Measurements from ENCODE around the gene SLC22A3.

The SLC22A3 gene

GRCh38 chr6:160430751-160431150 is 82.6 kb downstream of the SLC22A3 start:
- Histone ChIP-seq H3K27ac (ENCODE audit: low read length, poor library complexity, severe bottlenecking) (no peak overlapping the region), H3K14ac (ENCODE audit: low read length in 2 of 2) (no peak overlapping the region), H2AK5ac (ENCODE audit: low read length, severe bottlenecking) (no peak overlapping the region), H3K4me1 (ENCODE audit: control insufficient read depth, insufficient read depth, low read depth, low read length) (peaks cover 6% of the 10 kb centered on the region), H3K9ac (ENCODE audit: low read length) (peak overlapping the region; percentile 66), H2BK5ac (ENCODE audit: low read depth, low read length, poor library complexity, severe bottlenecking) (no peak overlapping the region), H3K4ac (ENCODE audit: low read depth in 1 of 2, low read length in 2 of 2) (no peak overlapping the region), H3K79me1 (replicated peaks; ENCODE audit: low read length, poor library complexity, severe bottlenecking) (no peaks in the 10 kb centered on the region), H2BK15ac (ENCODE audit: low read depth, poor library complexity, severe bottlenecking) (no peak overlapping the region), H3K18ac (ENCODE audit: low read depth in 1 of 2, low read length in 2 of 2) (no peak overlapping the region), H3K4me2 (ENCODE audit: low read length, poor library complexity, severe bottlenecking) (no peak overlapping the region), H2AFZ (ENCODE audit: low read depth, low read length) (no peak overlapping the region), H3K9me3 (ENCODE audit: control insufficient read depth, low read length) (no peaks in the 10 kb centered on the region), H3K27me3 (ENCODE audit: control insufficient read depth in 1 of 2, insufficient read depth in 1 of 2, low read length in 2 of 2) (no peaks in the 10 kb centered on the region), H4K91ac (ENCODE audit: low read length) (no peak overlapping the region), H2BK12ac (ENCODE audit: low read length in 2 of 2) (no peak overlapping the region), H3K23ac (ENCODE audit: low read length in 2 of 2) (no peak overlapping the region), H4K8ac (ENCODE audit: low read length) (no peak overlapping the region), H3K4me3 (ENCODE audit: insufficient read depth in 1 of 2, low read depth in 1 of 2, low read length in 2 of 2) (peak overlapping the region in 1 of 2 experiments; percentile 20), H2BK120ac (ENCODE audit: low read depth, low read length) (no peak overlapping the region), H3K36me3 (ENCODE audit: control insufficient read depth in 1 of 2, insufficient read depth in 2 of 2, low read depth in 1 of 2, low read length in 2 of 2) (peaks cover 0 to 5% of the 10 kb centered on the region in 2 experiments)
- 86% methylated on average over 3 of the region's 5 CpGs for WGBS
- no peak for DNase-seq

GRCh38 chr6:160431226-160431625 is 83.0 kb downstream of the SLC22A3 start:
- Histone ChIP-seq H4K8ac (ENCODE audit: low read length) (no peak overlapping the region), H3K23ac (ENCODE audit: low read length in 2 of 2) (no peak overlapping the region), H3K4ac (ENCODE audit: low read depth in 1 of 2, low read length in 2 of 2) (no peak overlapping the region), H3K18ac (ENCODE audit: low read depth in 1 of 2, low read length in 2 of 2) (no peak overlapping the region), H3K27ac (ENCODE audit: low read length, poor library complexity, severe bottlenecking) (no peak overlapping the region), H3K14ac (ENCODE audit: low read length in 2 of 2) (no peak overlapping the region), H3K4me2 (ENCODE audit: low read length, poor library complexity, severe bottlenecking) (no peak overlapping the region), H2BK15ac (ENCODE audit: low read depth, poor library complexity, severe bottlenecking) (no peak overlapping the region), H2BK12ac (ENCODE audit: low read length in 2 of 2) (no peak overlapping the region), H4K91ac (ENCODE audit: low read length) (no peak overlapping the region), H2AFZ (ENCODE audit: low read depth, low read length) (no peak overlapping the region), H3K4me1 (ENCODE audit: control insufficient read depth, insufficient read depth, low read depth, low read length) (peaks cover 7% of the 10 kb centered on the region), H2BK120ac (ENCODE audit: low read depth, low read length) (no peak overlapping the region), H3K9me3 (ENCODE audit: control insufficient read depth, low read length) (no peaks in the 10 kb centered on the region), H2AK5ac (ENCODE audit: low read length, severe bottlenecking) (no peak overlapping the region), H2BK5ac (ENCODE audit: low read depth, low read length, poor library complexity, severe bottlenecking) (no peak overlapping the region), H3K79me1 (replicated peaks; ENCODE audit: low read length, poor library complexity, severe bottlenecking) (no peaks in the 10 kb centered on the region), H3K27me3 (ENCODE audit: control insufficient read depth in 1 of 2, insufficient read depth in 1 of 2, low read length in 2 of 2) (no peaks in the 10 kb centered on the region), H3K36me3 (ENCODE audit: control insufficient read depth in 1 of 2, insufficient read depth in 2 of 2, low read depth in 1 of 2, low read length in 2 of 2) (peaks cover 0 to 5% of the 10 kb centered on the region in 2 experiments), H3K9ac (ENCODE audit: low read length) (peak overlapping the region; percentile 66), H3K4me3 (ENCODE audit: insufficient read depth in 1 of 2, low read depth in 1 of 2, low read length in 2 of 2) (peak overlapping the region in 1 of 2 experiments; percentile 20)
- 86% methylated on average over 6 of the region's 8 CpGs for WGBS
- DNase-seq: no peak

DNA sequence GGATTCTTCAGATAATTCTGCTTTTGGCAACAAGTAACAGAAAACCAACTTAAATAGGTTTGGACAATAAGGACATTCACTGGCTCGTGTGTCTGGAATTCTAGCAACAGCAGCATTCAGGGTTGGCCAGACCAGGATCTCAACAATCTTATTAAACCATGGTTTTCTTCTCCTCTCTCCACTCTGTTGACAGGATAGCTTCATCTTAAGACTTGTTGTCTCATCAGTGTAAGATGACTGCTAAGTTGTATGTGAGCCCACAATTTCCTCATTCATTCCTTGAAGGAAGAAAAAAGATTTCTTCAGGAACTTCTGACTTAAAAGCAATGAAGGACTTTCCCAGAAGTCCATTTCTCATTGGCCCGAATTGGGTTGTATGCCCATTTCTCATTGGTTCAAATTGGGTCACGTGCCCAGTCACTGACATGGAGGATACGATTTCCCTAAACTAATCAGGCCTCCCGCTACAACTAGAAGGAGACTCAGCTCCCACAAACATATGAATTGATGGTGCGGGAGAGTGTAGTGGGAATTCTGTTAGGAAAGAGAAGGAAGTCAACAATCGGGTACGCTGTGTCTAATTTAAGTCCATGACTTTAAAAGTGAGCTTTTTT is 83.7 kb downstream of the SLC22A3 start:
- no peak overlapping the region for H2AK5ac ChIP-seq (ENCODE audit: low read length, severe bottlenecking)
- no peak overlapping the region for H4K91ac ChIP-seq (ENCODE audit: low read length)
- WGBS: 75% methylated on average over 7 of the region's 8 CpGs
- H3K79me1 ChIP-seq (replicated peaks; ENCODE audit: low read length, poor library complexity, severe bottlenecking): no peaks in the 10 kb centered on the region
- H2BK120ac ChIP-seq (ENCODE audit: low read depth, low read length): no peak overlapping the region
- no peaks in the 10 kb centered on the region for H3K9me3 ChIP-seq (ENCODE audit: control insufficient read depth, low read length)
- no peak overlapping the region for H3K27ac ChIP-seq (ENCODE audit: low read length, poor library complexity, severe bottlenecking)
- H3K4ac ChIP-seq (ENCODE audit: low read depth in 1 of 2, low read length in 2 of 2): no peak overlapping the region
- no peak overlapping the region for H3K14ac ChIP-seq (ENCODE audit: low read length in 2 of 2)
- H3K4me3 ChIP-seq (ENCODE audit: insufficient read depth in 1 of 2, low read depth in 1 of 2, low read length in 2 of 2): no peak overlapping the region
- no peak overlapping the region for H3K23ac ChIP-seq (ENCODE audit: low read length in 2 of 2)
- H3K4me1 ChIP-seq (ENCODE audit: control insufficient read depth, insufficient read depth, low read depth, low read length): peaks cover 7% of the 10 kb centered on the region
- H3K27me3 ChIP-seq (ENCODE audit: control insufficient read depth in 1 of 2, insufficient read depth in 1 of 2, low read length in 2 of 2): no peaks in the 10 kb centered on the region
- no peak overlapping the region for H4K8ac ChIP-seq (ENCODE audit: low read length)
- no peak for DNase-seq
- no peak overlapping the region for H3K18ac ChIP-seq (ENCODE audit: low read depth in 1 of 2, low read length in 2 of 2)
- H3K36me3 ChIP-seq (ENCODE audit: control insufficient read depth in 1 of 2, insufficient read depth in 2 of 2, low read depth in 1 of 2, low read length in 2 of 2): peaks cover 0 to 5% of the 10 kb centered on the region in 2 experiments
- no peak overlapping the region for H2BK5ac ChIP-seq (ENCODE audit: low read depth, low read length, poor library complexity, severe bottlenecking)
- no peak overlapping the region for H2BK15ac ChIP-seq (ENCODE audit: low read depth, poor library complexity, severe bottlenecking)
- H2BK12ac ChIP-seq (ENCODE audit: low read length in 2 of 2): no peak overlapping the region
- H3K9ac ChIP-seq (ENCODE audit: low read length): peak overlapping the region; percentile 66
- no peak overlapping the region for H2AFZ ChIP-seq (ENCODE audit: low read depth, low read length)
- H3K4me2 ChIP-seq (ENCODE audit: low read length, poor library complexity, severe bottlenecking): no peak overlapping the region

DNA sequence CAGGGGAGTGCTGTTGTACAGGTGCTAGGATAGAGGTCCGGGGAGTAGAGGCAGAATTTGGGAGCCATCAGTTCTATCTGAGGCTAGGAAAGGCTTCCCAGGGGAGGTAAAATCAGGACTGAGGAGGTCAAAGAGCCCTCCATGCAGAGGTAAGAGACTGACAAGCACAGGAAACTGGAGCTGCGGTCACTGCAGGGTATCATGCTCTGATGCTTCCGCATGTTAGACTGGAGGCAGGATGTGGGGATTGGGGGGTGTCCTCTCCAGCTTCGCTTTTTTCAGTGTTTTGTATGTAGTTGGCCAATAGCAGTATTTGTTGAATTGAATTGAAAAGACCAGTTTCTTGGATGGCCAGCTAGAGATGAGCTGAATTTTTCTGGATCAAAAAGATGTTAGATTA is 87.8 kb downstream of the SLC22A3 start:
- Histone ChIP-seq H3K36me3 (ENCODE audit: control insufficient read depth in 1 of 2, insufficient read depth in 2 of 2, low read depth in 1 of 2, low read length in 2 of 2) (no peaks in the 10 kb centered on the region), H3K23ac (ENCODE audit: low read length in 2 of 2) (no peak overlapping the region), H4K91ac (ENCODE audit: low read length) (no peak overlapping the region), H3K4me1 (ENCODE audit: control insufficient read depth, insufficient read depth, low read depth, low read length) (peaks cover 5% of the 10 kb centered on the region), H2AK5ac (ENCODE audit: low read length, severe bottlenecking) (no peak overlapping the region), H3K79me1 (replicated peaks; ENCODE audit: low read length, poor library complexity, severe bottlenecking) (no peaks in the 10 kb centered on the region), H3K4ac (ENCODE audit: low read depth in 1 of 2, low read length in 2 of 2) (no peak overlapping the region), H2BK120ac (ENCODE audit: low read depth, low read length) (no peak overlapping the region), H4K8ac (ENCODE audit: low read length) (no peak overlapping the region), H3K18ac (ENCODE audit: low read depth in 1 of 2, low read length in 2 of 2) (no peak overlapping the region), H2BK12ac (ENCODE audit: low read length in 2 of 2) (no peak overlapping the region), H3K4me3 (ENCODE audit: insufficient read depth in 1 of 2, low read depth in 1 of 2, low read length in 2 of 2) (no peak overlapping the region), H3K27me3 (ENCODE audit: control insufficient read depth in 1 of 2, insufficient read depth in 1 of 2, low read length in 2 of 2) (no peaks in the 10 kb centered on the region), H3K4me2 (ENCODE audit: low read length, poor library complexity, severe bottlenecking) (no peak overlapping the region), H3K27ac (ENCODE audit: low read length, poor library complexity, severe bottlenecking) (no peak overlapping the region), H2BK5ac (ENCODE audit: low read depth, low read length, poor library complexity, severe bottlenecking) (no peak overlapping the region), H3K9ac (ENCODE audit: low read length) (no peak overlapping the region), H2BK15ac (ENCODE audit: low read depth, poor library complexity, severe bottlenecking) (no peak overlapping the region), H3K14ac (ENCODE audit: low read length in 2 of 2) (no peak overlapping the region), H3K9me3 (ENCODE audit: control insufficient read depth, low read length) (no peaks in the 10 kb centered on the region), H2AFZ (ENCODE audit: low read depth, low read length) (no peak overlapping the region)
- 88% methylated on average over 4 of the region's 4 CpGs for WGBS
- no peak for DNase-seq
